ENCODE results near the gene RGS10.

DNA sequence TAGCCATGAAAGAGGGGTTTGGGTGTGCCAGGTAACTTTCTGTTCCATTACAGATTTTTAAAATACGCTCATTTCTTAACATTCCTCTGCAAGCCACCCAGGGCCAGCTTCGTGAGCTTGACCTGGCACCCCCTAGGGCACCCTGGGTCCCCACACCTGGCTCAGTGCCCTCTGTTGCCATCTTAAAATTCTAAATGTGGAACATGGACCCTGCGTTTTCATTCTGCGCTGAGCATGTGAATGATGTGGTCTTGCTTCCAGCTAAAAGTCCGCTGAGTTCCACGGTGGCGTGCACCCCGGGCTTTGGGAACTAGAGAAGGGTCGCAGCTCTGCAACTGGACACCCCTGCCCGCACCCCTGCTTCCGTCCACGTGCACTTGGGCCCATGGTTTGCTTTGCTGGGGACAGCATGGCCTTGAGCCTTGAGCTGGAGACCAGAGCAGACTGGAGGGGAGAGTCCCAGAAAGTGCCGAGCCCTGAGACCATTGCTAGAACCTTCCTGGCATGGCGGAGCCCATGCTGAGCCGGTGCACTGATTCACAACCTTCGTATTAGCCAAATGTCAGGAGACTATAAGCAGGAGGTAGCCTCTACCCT, 91.1 kb downstream of the RGS10 start:
- TF ChIP-seq, protein P1, sequence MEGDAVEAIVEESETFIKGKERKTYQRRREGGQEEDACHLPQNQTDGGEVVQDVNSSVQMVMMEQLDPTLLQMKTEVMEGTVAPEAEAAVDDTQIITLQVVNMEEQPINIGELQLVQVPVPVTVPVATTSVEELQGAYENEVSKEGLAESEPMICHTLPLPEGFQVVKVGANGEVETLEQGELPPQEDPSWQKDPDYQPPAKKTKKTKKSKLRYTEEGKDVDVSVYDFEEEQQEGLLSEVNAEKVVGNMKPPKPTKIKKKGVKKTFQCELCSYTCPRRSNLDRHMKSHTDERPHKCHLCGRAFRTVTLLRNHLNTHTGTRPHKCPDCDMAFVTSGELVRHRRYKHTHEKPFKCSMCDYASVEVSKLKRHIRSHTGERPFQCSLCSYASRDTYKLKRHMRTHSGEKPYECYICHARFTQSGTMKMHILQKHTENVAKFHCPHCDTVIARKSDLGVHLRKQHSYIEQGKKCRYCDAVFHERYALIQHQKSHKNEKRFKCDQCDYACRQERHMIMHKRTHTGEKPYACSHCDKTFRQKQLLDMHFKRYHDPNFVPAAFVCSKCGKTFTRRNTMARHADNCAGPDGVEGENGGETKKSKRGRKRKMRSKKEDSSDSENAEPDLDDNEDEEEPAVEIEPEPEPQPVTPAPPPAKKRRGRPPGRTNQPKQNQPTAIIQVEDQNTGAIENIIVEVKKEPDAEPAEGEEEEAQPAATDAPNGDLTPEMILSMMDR (IDR thresholded peaks at IDR 0.05) = no peak
- TF ChIP-seq ZFX (IDR thresholded peaks at IDR 0.05; ENCODE audit: borderline replicate concordance) = no peak
